ENCODE measurements around the gene FAAP100. TPM values are rescaled to one million over a fixed set of nuclear protein-coding genes. Genes with fewer than 3 reads are reported as not detected.

The FAAP100 gene
- total RNA-seq, 1 experiment from 2014 or later = 40.4 TPM

- H3K27me3 ChIP-seq (ENCODE audit: control insufficient read depth, insufficient read depth, low read length) = no peaks in the 10 kb centered on the region
- H3K4me3 ChIP-seq (ENCODE audit: insufficient read depth, low read depth, low read length) = peak overlapping the region; percentile 96
- H3K36me3 ChIP-seq (replicated peaks; ENCODE audit: control insufficient read depth, insufficient read depth, low read length) = peaks cover 8% of the 10 kb centered on the region
- peak; percentile 96 for DNase-seq
Measured at GRCh38 chr17:81553018-81553615, 964 bp upstream of the FAAP100 start.

- Histone ChIP-seq H3K36me3 (replicated peaks; ENCODE audit: control insufficient read depth, insufficient read depth, low read length) (peaks cover 10% of the 10 kb centered on the region), H3K4me3 (ENCODE audit: insufficient read depth, low read depth, low read length) (peak overlapping the region; percentile 96), H3K27me3 (ENCODE audit: control insufficient read depth, insufficient read depth, low read length) (no peaks in the 10 kb centered on the region)
- DNase-seq = peak; percentile 87
Measured at GRCh38 chr17:81551458-81552243, 502 bp downstream of the FAAP100 start.

- Histone ChIP-seq H3K27me3 (ENCODE audit: control insufficient read depth, insufficient read depth, low read length) (no peaks in the 10 kb centered on the region), H3K36me3 (replicated peaks; ENCODE audit: control insufficient read depth, insufficient read depth, low read length) (peaks cover 13% of the 10 kb centered on the region), H3K4me3 (ENCODE audit: insufficient read depth, low read depth, low read length) (peak overlapping the region; percentile 96)
- DNase-seq = peak; percentile 62
Measured at GRCh38 chr17:81550830-81551457, 1.2 kb downstream of the FAAP100 start.

- no peak overlapping the region for H3K4me3 ChIP-seq (ENCODE audit: insufficient read depth, low read depth, low read length)
- H3K36me3 ChIP-seq (replicated peaks; ENCODE audit: control insufficient read depth, insufficient read depth, low read length) = peaks cover 13% of the 10 kb centered on the region
- H3K27me3 ChIP-seq (ENCODE audit: control insufficient read depth, insufficient read depth, low read length) = no peaks in the 10 kb centered on the region
- no peak for DNase-seq
Measured at GRCh38 chr17:81550285-81550684, 1.9 kb downstream of the FAAP100 start.

GRCh38 chr17:81549826-81550225 is 2.3 kb downstream of the FAAP100 start:
- DNase-seq = no peak
- Histone ChIP-seq H3K4me3 (ENCODE audit: insufficient read depth, low read depth, low read length) (no peak overlapping the region), H3K36me3 (replicated peaks; ENCODE audit: control insufficient read depth, insufficient read depth, low read length) (peaks cover 13% of the 10 kb centered on the region)

GRCh38 chr17:81549031-81549557 is 3.1 kb downstream of the FAAP100 start:
- no peak for DNase-seq
- H3K27me3 ChIP-seq (ENCODE audit: control insufficient read depth, insufficient read depth, low read length) = no peaks in the 10 kb centered on the region
- no peak overlapping the region for H3K4me3 ChIP-seq (ENCODE audit: insufficient read depth, low read depth, low read length)
- peaks cover 13% of the 10 kb centered on the region for H3K36me3 ChIP-seq (replicated peaks; ENCODE audit: control insufficient read depth, insufficient read depth, low read length)

More at GRCh38 chr17:81549826-81550225, 2.3 kb downstream of the FAAP100 start:
- no peaks in the 10 kb centered on the region for H3K27me3 ChIP-seq (ENCODE audit: control insufficient read depth, insufficient read depth, low read length)

- Histone ChIP-seq H3K4me3 (ENCODE audit: insufficient read depth, low read depth, low read length) (no peak overlapping the region), H3K27me3 (ENCODE audit: control insufficient read depth, insufficient read depth, low read length) (no peaks in the 10 kb centered on the region), H3K36me3 (replicated peaks; ENCODE audit: control insufficient read depth, insufficient read depth, low read length) (peaks cover 15% of the 10 kb centered on the region)
- no peak for DNase-seq
Measured at GRCh38 chr17:81547614-81547982, 4.6 kb downstream of the FAAP100 start.

- H3K27me3 ChIP-seq (ENCODE audit: control insufficient read depth, insufficient read depth, low read length) = no peaks in the 10 kb centered on the region
- peaks cover 15% of the 10 kb centered on the region for H3K36me3 ChIP-seq (replicated peaks; ENCODE audit: control insufficient read depth, insufficient read depth, low read length)
- DNase-seq = no peak
- H3K4me3 ChIP-seq (ENCODE audit: insufficient read depth, low read depth, low read length) = no peak overlapping the region
Measured at GRCh38 chr17:81546906-81547613, 5.1 kb downstream of the FAAP100 start.

- H3K27me3 ChIP-seq (ENCODE audit: control insufficient read depth, insufficient read depth, low read length) = no peaks in the 10 kb centered on the region
- H3K36me3 ChIP-seq (replicated peaks; ENCODE audit: control insufficient read depth, insufficient read depth, low read length) = peaks cover 13% of the 10 kb centered on the region
Measured at GRCh38 chr17:81545160-81545949, 6.8 kb downstream of the FAAP100 start.

GRCh38 chr17:81544281-81544974 is 7.7 kb downstream of the FAAP100 start:
- Histone ChIP-seq H3K27me3 (ENCODE audit: control insufficient read depth, insufficient read depth, low read length) (no peaks in the 10 kb centered on the region), H3K4me3 (ENCODE audit: insufficient read depth, low read depth, low read length) (no peak overlapping the region), H3K36me3 (replicated peaks; ENCODE audit: control insufficient read depth, insufficient read depth, low read length) (peaks cover 9% of the 10 kb centered on the region)
- DNase-seq = no peak

More at GRCh38 chr17:81545160-81545949, 6.8 kb downstream of the FAAP100 start:
- H3K4me3 ChIP-seq (ENCODE audit: insufficient read depth, low read depth, low read length) = no peak overlapping the region
- DNase-seq = no peak

GRCh38 chr17:81543756-81544155 is 8.4 kb downstream of the FAAP100 start:
- Histone ChIP-seq H3K4me3 (ENCODE audit: insufficient read depth, low read depth, low read length) (no peak overlapping the region), H3K27me3 (ENCODE audit: control insufficient read depth, insufficient read depth, low read length) (no peaks in the 10 kb centered on the region), H3K36me3 (replicated peaks; ENCODE audit: control insufficient read depth, insufficient read depth, low read length) (peaks cover 9% of the 10 kb centered on the region)
- no peak for DNase-seq

- Histone ChIP-seq H3K27me3 (ENCODE audit: control insufficient read depth, insufficient read depth, low read length) (no peaks in the 10 kb centered on the region), H3K36me3 (replicated peaks; ENCODE audit: control insufficient read depth, insufficient read depth, low read length) (peaks cover 9% of the 10 kb centered on the region), H3K4me3 (ENCODE audit: insufficient read depth, low read depth, low read length) (no peak overlapping the region)
- DNase-seq = no peak
Measured at GRCh38 chr17:81543339-81543675, 8.8 kb downstream of the FAAP100 start.

All from H7 (cell line).